Skeletal muscle satellite cell (primary cell): Measurements from ENCODE around the gene RDM1.
A peak's percentile ranks its signal among the peaks of the same experiment; 100 is the strongest.
"Not testable (repeated sequence)": the region's sequence is repeated elsewhere in the genome, so short reads cannot be mapped to it uniquely, and the experiment has no call there.

ENCODE experiments used
- H3K27me3 ChIP-seq: 2 replicates; pipeline ENCODE4 v1.7.0; 2013; ENCODE audit warnings: low read length; ENCODE audit not compliant: control insufficient read depth, insufficient read depth
- H3K36me3 ChIP-seq: 2 replicates; pipeline ENCODE4 v1.7.0; 2013; ENCODE audit warnings: mild to moderate bottlenecking, control low read depth, low read length; ENCODE audit not compliant: insufficient read depth
- H3K4me1 ChIP-seq: 2 replicates; pipeline ENCODE4 v1.7.0; 2013; ENCODE audit warnings: low read length; ENCODE audit not compliant: control insufficient read depth, insufficient read depth
- H3K4me2 ChIP-seq: 2 replicates; pipeline ENCODE4 v1.7.0; 2013; ENCODE audit warnings: mild to moderate bottlenecking, low read length
- H3K4me3 ChIP-seq: 2 replicates; pipeline ENCODE4 v1.7.0; 2013; ENCODE audit warnings: low read length
- H3K9ac ChIP-seq: 2 replicates; pipeline ENCODE4 v1.7.0; 2013; ENCODE audit warnings: mild to moderate bottlenecking, low read depth, low read length, moderate library complexity
- H3K9me3 ChIP-seq: replicated peaks from 2 replicates; pipeline ENCODE4 v1.7.0; 2013; ENCODE audit warnings: mild to moderate bottlenecking, control low read depth, low read length

Gene RDM1

DNA sequence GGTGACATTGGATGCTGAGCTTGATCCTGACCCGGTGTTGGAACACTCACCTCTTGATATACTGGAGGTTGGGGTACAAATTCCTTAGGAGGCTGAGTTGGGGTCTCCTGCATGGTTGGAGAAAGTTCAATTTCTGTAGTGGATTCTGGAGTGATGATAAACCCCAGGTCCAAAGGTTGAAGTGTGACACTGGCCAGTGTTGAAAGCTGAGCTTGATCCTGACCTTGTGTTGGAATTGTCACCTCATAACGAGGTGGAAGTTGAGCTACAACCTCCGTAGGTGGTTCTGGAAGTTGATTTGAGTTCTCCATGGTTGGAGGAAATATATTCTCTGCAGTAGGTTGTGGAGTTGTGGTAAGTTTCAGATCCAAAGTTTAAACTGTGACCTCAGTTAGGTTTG lies 21.2 kb downstream of the RDM1 start:
- Histone ChIP-seq H3K36me3 (no peaks in the 10 kb centered on the region), H3K9ac (no peak overlapping the region), H3K4me2 (no peak overlapping the region), H3K27me3 (peaks cover 14% of the 10 kb centered on the region), H3K9me3 (no peaks in the 10 kb centered on the region), H3K4me1 (no peaks in the 10 kb centered on the region), H3K4me3 (no peak overlapping the region)

DNA sequence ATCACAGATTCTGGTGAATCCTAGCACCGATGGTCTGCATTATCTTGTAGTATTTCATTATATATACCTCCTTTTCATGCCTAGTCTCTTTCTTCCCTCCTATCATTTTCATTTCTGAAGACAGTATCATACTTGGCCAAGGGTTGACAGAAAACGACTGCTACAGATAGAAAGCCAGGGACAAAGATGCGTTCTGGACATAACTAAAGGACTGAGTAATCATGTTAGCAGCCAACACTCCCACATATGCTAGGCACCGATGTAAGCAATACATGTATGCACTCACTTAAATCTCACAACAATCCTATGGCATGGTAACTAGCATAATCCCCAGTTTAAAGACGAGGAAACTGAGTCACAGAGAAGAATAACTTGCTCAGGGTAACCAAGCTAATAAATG lies 22.9 kb downstream of the RDM1 start:
- Histone ChIP-seq H3K4me1 (no peaks in the 10 kb centered on the region), H3K4me2 (no peak overlapping the region), H3K36me3 (no peaks in the 10 kb centered on the region), H3K4me3 (no peak overlapping the region), H3K9me3 (no peaks in the 10 kb centered on the region), H3K27me3 (peaks cover 12% of the 10 kb centered on the region), H3K9ac (no peak overlapping the region)

DNA sequence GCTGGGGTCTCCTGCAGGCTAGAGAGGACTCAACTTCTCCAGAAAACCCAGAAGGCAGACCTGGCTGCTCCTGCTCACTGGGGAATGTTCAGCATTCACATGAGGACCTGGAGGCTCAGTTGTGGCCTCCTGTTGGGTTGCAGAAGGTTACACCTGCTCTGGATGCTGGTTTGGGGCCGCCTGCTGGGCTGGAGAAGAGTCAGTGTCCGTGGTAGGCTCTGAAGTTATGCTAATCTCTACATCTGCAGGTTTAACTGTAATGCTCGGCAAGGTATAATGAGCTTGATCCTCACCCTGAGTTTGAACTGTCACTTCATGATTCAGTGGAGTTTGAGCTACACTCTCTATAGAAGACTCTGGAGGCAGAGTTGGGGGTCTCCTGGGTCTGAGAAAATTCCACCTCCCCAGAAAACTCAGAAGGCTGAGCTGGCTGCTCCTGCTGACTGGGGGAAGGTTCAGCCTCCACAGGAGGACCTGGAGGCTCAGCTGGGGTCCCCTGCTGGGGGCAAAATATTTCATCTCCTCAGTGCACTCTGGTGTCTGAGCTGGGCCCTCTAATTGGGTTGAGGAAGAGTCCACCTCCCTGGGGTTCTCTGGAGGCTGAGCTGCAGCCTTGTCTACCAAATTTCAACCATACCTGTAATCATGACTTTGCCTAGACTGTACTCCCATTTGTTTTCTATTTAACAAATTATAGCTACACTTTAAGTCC lies 23.5 kb downstream of the RDM1 start:
- H3K36me3 ChIP-seq = no peaks in the 10 kb centered on the region
- H3K9ac ChIP-seq = no peak overlapping the region
- H3K9me3 ChIP-seq = no peaks in the 10 kb centered on the region
- no peak overlapping the region for H3K4me2 ChIP-seq
- H3K4me1 ChIP-seq = no peaks in the 10 kb centered on the region
- peaks cover 12% of the 10 kb centered on the region for H3K27me3 ChIP-seq
- H3K4me3 ChIP-seq = no peak overlapping the region

DNA sequence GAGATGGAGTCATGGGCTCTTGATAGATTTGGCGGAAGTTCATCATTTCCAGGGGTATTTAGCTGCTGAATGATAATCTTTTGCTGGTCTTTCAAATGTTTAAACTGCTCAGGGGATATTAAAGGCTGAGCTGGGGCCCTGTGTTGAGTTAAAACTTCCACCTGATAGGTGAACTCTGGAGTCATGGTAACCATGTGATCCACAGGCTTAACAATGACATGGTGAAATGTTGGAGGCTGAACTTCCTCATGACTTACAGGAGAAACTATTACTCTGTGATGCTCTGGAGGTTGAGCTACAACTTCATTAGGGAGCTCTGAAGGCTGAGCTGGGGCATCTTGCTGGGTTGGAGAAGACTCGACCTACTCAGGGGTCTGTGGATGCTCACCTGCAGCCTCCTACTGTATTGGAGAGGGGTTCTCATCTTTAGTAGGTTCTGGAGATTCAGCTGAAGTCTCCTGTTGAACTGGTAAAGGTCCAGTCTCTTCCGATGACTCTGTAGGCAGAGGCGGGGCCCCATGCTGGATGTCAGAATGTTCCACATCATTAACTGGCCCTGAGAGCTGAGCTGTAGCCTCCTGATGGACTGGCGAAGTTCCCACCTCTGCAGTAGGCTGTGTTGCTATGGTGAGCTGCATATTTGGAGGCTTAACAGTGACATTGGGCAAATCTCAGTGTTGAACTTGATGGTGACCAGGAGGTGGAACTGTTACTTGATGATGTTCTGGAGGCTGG lies 24.2 kb downstream of the RDM1 start:
- H3K36me3 ChIP-seq = no peaks in the 10 kb centered on the region
- no peak overlapping the region for H3K4me3 ChIP-seq
- H3K9me3 ChIP-seq = no peaks in the 10 kb centered on the region
- no peak overlapping the region for H3K4me2 ChIP-seq
- peaks cover 12% of the 10 kb centered on the region for H3K27me3 ChIP-seq
- H3K4me1 ChIP-seq = no peaks in the 10 kb centered on the region
- no peak overlapping the region for H3K9ac ChIP-seq

DNA sequence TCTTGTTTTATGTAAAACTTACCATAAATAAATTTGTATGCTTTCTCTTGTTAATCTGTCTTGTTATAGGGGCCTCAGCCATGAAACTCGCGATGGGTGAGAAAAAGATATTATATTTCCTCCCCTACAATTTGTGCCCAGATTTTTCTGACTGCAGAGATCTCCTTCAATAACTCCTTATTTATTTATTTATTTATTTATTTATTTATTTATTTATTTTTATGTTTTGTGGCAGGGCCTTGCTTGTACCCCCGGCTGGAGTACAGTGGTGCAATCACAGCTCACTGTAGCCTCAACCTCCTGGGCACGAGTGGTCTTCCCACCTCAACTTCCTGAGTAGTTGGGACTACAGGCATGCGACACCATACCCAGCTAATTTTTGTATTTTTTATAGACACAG lies 27.1 kb downstream of the RDM1 start:
- Histone ChIP-seq H3K9me3 (no peaks in the 10 kb centered on the region), H3K4me1 (peaks cover 7% of the 10 kb centered on the region), H3K4me2 (no peak overlapping the region), H3K36me3 (no peaks in the 10 kb centered on the region), H3K4me3 (no peak overlapping the region), H3K9ac (no peak overlapping the region), H3K27me3 (peaks cover 8% of the 10 kb centered on the region)

DNA sequence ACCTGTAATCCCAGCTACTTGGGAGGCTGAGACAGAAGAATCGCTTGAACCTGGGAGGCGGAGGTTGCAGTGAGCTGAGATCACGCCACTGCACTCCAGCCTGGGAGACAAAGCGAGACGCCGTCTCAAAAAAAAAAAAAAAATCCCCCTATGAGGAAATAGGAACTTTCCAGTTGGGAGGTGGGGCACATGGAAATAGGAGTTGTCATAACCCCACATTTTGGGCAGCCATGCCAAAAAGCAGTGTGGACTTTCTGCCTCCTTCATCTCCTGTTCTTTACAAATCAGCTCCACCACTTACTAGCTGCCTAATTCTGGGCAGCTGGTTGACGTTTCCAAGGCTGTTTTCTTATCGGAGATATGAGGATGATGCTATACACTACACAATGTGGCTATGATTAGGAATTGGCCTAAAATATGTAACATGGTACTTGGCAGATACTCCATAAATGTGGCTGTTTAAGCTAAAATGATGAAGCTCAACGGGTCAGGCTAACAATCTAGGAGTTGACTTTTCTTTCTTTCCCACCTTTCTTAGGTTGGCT lies 28.9 kb downstream of the RDM1 start:
- no peaks in the 10 kb centered on the region for H3K9me3 ChIP-seq

DNA sequence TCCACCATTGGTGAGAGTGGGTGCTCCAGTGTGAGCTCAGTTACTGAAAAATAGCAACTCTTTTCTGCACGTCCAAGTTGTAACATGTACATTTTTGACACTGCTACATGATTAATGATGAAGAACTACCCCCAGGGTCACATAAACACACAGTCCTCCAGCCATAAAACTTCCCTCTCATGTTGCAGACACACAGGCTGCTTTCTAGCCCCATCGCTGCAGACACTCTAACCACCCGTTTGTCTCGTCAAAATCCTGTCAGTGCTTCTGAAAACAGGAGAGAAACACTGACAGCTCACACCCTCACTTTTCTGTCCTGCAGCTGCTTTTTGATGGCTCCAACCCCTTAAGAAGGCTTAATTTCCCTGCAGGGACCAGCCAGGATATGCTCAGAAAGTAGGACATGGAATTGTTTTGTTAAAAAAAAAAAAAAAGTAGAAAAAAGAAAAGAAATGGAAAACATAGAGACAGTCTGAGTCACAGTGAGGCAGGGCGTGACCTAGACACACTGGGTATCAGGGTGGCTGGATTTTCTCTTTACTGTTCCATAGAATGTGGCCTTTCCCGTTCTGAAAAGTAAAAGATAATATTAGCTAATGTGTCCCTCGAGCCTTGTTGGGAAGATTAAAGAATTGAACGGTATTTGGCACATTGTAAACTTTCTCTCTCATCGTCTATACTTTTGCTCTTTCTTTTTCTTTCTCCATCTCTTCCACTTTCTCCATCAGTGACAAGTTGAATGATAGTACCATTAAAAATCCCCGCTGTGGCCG lies 29.7 kb downstream of the RDM1 start:
- Histone ChIP-seq H3K27me3 (peaks cover 4% of the 10 kb centered on the region), H3K4me2 (peak overlapping the region; percentile 16), H3K9ac (no peak overlapping the region), H3K4me1 (peaks cover 10% of the 10 kb centered on the region), H3K9me3 (no peaks in the 10 kb centered on the region), H3K4me3 (no peak overlapping the region), H3K36me3 (no peaks in the 10 kb centered on the region)

More for the DNA sequence above, 28.9 kb downstream of the RDM1 start:
- Histone ChIP-seq H3K4me3 (no peak overlapping the region), H3K4me2 (no peak overlapping the region), H3K27me3 (peaks cover 4% of the 10 kb centered on the region), H3K9ac (no peak overlapping the region), H3K4me1 (peaks cover 7% of the 10 kb centered on the region), H3K36me3 (no peaks in the 10 kb centered on the region)

DNA sequence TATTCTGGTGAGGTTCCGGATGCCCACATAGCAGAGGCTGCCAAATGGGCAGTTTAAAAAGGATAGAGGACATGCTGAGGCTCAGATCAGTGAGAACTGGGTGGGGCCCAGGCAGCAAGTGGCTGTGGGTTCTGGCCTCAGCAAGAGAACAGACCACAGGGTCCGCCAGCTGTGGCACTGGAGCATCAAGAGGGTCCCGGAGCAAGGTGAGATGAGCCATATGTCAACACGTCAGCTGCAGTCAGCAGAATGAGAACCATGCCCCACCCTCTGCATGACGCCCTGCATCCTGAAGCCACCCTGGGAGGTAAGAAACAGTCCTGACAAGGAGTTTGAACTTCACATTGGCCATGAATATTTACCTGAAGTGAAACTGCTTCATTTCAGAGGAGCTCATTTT lies 30.3 kb downstream of the RDM1 start:
- H3K4me2 ChIP-seq = peak overlapping the region; percentile 16
- H3K9me3 ChIP-seq = no peaks in the 10 kb centered on the region
- no peak overlapping the region for H3K9ac ChIP-seq
- no peak overlapping the region for H3K4me3 ChIP-seq
- peaks cover 4% of the 10 kb centered on the region for H3K27me3 ChIP-seq
- H3K36me3 ChIP-seq = no peaks in the 10 kb centered on the region
- peaks cover 16% of the 10 kb centered on the region for H3K4me1 ChIP-seq

DNA sequence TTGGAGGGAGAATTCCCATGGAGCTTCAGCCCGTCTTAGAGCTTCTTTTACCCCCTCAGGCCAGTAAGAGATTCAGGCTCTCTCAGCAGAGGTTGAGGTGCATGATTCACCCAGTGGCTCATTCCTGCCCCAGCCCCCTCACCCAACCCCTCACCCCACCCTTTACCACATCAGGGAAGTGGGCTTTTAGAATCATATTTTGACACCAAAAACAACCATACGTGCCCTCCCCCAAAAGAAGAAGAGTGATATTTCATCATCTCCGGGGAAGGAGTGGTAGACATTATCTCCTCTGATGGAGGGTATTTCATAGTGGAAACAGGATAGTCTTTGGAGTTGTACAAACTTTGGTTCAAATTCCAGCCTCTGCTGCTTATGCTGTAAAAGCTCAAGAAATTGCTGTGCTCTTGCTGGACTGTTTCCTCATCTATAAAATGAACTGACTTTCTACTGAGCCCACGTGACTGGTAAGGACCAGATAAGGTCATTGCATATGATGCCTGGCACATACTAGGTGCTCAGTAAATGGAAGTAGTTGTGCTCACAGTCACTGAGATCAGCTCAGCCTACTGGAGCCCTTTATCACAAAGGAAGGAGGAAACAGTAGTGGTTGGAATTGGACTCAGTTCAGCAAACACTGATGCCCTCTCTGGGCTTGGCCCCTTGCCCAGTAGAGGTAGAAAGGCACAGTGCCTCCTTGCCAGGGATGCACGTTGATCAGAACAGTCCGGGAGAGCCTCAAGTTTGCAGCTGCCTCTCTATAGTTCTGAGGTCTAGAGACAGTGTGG lies 32.1 kb downstream of the RDM1 start:
- Histone ChIP-seq H3K9me3 (no peaks in the 10 kb centered on the region), H3K9ac (no peak overlapping the region), H3K4me2 (no peak overlapping the region), H3K27me3 (no peaks in the 10 kb centered on the region), H3K4me3 (no peak overlapping the region), H3K4me1 (peaks cover 18% of the 10 kb centered on the region), H3K36me3 (no peaks in the 10 kb centered on the region)

DNA sequence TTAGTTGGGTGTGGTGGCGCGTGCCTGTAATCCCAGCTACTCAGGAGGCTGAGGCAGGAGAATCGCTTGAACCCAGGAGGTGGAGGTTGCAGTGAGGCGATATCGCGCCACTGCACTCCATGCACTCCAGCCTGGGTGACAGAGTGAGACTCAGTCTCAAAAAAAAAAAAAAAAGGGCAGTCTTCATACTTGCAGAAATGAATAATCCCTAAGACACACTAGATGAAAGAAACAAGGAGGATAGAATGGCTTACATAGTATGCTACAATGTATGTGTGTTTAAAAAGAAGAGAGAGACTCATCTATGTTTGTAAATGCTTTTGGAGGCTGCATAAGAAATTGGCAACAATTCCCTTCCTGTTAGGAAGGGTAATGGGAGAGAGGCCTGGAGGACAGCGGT lies 32.8 kb downstream of the RDM1 start:
- not testable (repeated sequence) for H3K4me2 ChIP-seq, H3K9ac ChIP-seq, H3K4me3 ChIP-seq, H3K27me3 ChIP-seq, H3K9me3 ChIP-seq, H3K36me3 ChIP-seq
- peaks cover 18% of the 10 kb centered on the region for H3K4me1 ChIP-seq
